Ramos (cell line): Measurements from ENCODE around the gene LRRC32.
"Not testable (repeated sequence)": the region's sequence is repeated elsewhere in the genome, so short reads cannot be mapped to it uniquely, and the experiment has no call there.

Experiments
- in situ Hi-C: fragments of 300-500 bp; cut with MboI; formaldehyde crosslinking; loops from one replicate; pipeline ENCODE4 v1.14.3; 2022; ENCODE audit warnings: low sequenced_read_pairs; ENCODE audit not compliant: unreplicated experiment

The LRRC32 gene

DNA sequence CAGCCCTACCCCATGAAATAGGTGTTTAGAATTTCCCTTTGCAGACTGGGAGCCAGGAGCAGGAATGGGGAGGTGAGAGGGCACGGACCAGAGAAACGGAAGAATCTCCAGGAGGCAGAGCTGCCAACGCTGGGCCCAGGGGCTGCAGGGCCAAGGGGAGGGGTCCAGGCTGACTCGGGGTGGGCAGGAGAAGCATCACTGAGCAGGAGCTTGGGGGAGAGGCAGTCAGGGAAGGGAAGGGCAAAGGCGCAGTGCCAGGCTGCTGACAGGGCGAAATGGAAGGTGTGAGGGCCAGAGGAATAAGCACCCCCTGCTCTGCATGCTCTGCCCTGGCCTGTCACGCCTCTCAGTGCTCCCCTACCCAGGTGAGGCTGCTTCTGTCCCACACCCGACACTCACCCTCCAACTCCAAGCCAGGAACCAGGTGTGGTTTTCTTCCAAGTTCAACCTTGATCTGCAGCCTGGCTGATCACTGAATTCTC is 14.5 kb downstream of the LRRC32 start:
- in situ Hi-C loops = no loop called here

DNA sequence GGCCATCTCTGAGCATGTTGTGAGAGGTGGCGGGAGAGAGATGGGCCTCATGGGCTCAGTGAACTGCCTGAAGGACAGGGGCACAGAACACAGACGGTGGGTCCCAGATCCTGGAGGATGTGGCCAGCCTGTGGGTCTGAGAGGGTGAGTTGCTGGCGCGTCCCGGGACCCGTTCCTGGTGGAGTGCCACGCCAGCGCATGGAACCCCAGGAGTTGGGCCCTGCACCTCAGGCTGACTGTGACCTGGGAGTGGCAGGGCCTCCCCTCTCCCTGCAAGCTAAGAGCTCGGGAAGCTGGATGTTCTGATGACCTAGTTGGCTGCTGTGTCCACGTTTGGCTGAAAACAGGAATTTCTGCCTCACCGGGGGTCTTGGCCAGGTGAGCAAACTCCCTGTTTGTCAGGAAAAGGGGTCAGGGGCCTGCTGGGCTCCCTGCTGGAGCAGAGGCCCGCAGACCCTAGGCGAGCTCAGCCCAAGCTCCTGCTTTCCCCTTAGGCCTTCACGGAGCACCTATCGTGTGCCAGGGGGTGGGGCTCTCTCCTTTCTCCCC is 15.0 kb downstream of the LRRC32 start:
- in situ Hi-C loops = no loop called here

DNA sequence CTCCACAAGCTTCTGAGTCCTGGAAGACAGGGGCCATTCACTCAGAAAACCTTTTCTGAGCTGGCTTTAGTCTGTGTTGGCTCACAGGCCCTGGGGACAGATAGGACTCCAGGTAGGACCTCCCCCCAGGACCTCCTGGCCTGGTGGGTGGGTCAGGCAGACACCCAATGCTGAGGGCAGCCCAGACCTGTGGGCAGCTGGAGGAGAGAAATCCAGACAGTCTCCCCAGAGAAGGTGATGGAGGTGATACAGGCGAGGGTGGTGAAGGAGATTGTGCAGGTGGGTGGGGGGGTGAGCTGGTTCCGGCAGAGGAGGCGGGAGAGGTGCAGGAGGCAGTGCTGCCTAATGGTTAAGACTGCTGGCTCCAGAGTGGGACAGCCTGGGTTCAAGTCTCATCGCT is 15.6 kb downstream of the LRRC32 start:
- in situ Hi-C loops = no loop called here

DNA sequence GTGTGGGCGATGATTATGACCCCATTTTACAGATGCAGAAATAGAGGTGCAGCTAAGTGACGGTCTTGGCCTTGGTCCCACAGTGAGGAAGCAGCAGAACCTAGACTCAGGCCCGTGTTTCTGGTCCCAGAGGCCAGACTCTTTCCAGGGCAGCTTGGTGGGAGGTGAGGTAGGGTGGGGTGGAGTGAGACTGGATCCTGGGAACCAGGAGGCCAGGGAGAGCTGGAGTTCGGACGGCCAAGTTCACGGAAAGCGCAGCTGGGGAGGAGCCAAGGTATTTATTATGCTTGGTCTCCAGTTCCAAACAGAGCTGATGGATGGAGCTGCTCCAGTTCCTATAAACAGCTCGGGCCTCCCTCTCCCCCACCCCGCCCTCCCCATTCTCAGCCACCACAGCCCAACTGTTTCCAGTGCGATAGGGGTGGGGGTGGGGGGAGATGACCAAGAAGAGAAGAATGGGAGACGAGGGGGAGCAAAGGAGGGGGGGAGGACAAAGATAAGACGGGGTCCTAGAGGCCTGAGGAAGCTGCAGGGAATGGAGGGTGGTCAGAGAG is 16.2 kb downstream of the LRRC32 start:
- in situ Hi-C loops = no loop called here

DNA sequence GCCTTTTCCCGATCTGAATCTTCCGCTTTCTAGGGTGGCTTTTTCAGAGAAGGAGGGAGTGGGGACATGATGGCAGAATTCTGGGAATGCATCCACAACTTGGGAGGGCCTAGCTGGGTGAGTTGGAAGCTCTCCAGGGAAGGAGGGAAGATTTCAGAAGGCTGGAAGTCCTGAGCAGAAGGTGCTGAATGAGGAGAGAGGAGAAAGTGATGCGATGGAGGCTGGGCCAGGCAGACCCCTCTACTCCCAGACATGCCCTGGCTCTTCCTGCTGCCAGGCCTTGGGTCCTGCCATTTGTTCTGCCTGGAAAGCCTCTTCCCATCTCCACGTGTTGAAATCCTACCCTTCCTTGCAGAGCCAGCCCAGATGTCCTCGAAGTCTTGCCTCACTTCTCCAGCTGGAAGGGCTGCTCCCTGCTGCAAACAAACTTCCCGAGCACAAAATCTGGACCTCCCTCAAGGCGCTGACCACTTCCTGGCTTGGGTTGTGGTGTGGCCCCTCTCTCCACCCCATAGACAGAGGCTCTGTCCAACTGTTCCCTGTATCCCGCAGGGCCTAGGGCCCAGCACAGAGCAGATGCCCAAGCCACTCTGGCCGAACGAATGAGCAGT is 16.8 kb downstream of the LRRC32 start:
- in situ Hi-C loops = no loop called here

DNA sequence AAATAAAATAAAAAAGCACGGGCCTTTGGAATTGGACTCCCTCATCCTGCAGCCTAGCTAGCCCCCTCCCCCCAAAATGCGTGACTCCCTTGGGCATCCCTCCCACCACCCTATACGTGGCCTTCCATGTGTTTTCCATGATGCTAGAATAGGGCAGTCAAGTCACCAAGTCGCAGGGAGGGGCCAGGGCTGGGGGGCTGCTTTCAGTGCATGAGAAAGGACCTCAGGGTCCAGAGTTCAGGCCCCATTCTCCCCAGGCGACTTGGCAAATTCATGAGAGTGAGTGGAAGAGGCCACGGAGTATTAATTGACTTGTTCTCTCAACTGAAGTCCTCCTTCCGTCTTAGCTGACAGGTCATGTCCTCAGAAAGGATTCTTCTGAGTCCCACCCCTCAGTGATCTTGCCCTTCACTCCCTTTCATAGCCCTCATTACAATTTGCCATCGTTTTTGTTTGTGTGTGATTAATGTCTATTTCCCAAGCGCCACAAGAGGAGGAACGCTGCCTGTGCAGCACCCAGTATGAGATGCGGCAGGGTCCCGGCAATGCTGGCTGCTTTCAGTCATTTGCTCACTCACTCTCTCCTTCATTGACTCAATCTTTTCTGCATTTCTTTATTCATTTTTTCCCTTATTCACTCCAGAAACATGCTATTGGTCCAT is 17.4 kb downstream of the LRRC32 start:
- in situ Hi-C loops = no loop called here

DNA sequence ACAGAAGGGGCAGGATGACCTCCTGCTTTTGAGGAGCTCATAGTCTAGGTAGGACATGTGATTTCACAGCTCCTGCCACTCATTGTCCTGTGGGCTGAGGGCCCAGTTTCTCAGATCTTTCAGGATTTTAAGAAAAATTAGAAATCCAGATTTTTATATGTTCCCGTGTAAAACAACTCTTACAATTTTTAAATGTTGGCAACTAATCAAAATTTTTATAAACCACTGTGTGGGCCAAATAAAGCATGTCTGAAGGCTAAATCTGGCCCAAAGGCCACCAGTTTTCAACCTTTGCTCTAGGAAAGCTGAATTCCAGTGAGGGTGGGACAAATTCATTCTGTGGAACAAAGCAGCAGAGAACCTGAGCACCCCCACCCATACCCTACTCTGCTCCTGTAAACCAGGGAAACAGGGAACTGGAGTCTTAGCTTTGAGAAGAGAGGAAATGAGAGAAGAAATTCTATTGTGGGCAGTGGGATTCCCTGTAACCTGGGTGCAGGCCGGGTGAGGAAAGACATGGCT is 20.6 kb downstream of the LRRC32 start:
- in situ Hi-C loops = no loop called here

DNA sequence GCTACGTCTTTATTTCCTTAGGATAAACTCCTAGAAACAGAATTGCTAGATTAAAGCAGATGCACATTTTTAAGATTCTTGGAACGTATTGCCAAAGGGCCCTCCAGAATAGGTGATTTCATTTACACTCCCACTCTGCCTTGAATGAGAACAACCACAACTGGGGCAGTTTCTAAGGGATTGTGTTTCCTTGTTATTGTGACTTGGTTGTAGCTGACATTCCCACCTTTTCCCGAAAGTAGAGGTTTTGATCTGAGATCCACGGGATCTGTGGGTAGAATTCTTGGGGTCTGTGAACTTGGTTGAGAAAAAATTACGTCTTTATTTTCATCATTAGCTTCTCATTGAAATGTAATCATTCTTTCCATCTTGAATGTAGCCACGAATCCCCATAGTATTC is 21.5 kb downstream of the LRRC32 start:
- in situ Hi-C loops = no loop called here

DNA sequence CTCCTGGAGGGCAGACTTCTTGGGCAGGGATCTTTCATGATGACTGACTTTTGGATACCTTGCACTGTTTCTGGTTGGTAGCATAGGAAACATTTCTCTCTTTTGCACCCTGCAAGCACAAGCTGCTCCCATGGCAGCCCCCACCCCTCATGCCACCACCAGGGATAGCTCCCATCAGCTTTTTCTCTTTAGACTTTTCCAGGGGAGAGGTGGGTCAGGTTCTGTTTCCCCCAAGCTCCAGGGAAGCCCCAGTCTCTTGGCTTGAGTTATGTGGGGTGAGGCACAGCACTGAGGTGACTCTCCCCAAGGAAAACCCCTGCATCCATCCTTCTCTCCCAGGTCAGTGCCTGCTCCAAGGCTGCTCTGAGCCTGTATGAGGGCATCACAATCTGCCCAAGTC is 22.5 kb downstream of the LRRC32 start:
- in situ Hi-C loops = no loop called here

DNA sequence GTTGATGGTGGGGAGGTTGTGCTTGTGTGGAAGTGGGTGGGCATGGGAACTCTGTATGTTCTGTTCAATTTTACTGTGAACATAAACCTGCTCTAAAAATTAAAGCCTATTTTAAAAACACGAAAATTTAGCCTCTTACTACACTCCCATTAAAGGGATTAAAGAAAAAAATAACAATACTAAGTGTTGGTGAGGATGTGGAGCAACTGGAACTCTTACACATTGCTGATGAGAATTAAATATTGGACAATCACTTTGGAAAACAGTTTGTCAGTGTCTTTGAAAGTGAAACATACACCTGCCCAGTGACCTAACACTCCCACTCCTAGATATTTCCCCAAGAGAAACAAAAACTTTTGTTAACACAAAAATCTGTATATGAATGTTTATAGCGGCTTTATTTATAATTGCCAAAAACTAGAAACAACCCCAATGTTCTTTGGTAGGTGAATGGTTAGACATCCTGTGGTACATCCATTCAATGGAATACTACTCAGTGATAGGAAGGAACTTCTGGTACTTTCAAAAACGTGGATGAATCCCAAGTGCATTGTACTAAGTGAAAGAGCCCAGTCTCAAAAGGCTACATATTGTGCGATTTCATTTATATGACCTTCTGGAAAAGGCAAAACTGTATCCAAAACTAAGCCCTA is 23.5 kb downstream of the LRRC32 start:
- in situ Hi-C loops = no loop called here

DNA sequence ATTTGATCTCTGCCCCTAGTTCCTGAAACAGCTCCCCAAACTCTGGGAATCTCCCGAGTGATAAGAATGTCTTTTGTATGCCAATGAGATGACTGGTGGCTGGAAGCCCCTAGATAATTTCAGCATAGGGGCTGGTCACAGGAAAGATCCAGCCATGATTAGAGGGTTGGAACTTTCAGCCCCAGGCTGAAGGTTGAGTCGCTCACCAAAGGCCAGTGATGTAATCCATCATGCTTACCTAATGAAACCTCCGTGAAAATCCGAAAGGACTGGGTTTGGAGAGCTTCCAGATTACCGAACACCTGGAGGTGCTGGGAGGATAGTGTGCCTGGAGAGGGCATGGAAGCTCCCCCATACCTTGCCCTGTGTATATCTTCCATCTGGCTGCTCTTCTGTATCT is 26.0 kb downstream of the LRRC32 start:
- in situ Hi-C loops = no loop called here

DNA sequence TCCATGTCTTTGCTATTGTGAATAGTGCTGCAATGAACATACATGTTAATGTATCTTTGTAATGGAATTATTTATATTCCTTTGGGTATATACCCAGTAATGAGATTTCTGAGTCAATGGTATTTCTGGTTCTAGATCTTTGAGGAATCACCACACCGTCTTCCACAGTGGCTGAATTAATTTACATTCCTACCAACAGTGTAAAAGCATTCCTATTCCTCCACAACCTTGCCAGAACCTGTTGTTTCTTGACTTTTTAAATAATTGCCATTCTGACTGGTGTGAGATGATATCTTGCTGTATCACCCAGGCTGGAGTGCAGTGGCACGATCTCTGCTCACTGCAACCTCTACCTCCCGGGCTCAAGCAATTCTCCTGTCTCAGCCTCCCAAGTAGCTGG is 26.8 kb downstream of the LRRC32 start:
- in situ Hi-C loops = not testable (repeated sequence)

DNA sequence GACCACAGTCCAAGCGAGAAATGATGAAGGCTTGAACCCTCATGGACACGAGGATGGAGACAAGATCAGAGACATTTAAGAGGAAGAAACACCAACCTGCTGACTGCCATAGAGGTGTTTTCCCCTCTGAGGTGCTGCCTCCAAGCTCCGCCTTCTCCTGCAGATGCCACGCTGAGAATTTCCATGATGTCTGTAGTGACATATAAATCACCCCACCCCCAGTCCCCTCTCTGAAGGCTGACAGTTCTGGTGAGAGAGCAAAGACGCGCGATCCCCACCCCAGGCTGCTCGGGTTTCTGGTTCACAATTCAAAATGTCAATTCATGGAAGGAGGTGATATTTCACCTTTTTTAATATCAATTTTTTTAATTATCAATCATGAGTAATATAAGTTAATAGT is 28.2 kb downstream of the LRRC32 start:
- in situ Hi-C loops = no loop called here

DNA sequence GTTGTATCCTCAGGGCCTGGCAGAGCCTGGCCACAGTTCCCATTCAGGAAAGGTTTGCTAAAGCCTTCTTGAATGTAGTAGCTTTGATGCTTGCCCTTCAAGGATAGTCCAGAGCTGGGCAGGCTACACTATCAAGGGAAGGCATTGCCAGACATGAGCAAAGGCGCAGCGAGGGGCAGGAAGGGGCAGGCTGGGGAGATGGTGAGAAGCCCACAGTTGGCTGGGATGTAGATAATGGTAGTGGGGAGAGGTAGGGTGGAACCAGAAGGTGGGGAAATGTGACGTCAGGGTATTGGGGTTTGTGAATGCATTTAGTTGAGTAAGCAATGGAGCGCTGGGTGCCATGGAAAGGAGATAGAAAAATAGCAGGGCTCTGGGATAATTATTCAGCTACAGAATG is 28.6 kb downstream of the LRRC32 start:
- in situ Hi-C loops = no loop called here

DNA sequence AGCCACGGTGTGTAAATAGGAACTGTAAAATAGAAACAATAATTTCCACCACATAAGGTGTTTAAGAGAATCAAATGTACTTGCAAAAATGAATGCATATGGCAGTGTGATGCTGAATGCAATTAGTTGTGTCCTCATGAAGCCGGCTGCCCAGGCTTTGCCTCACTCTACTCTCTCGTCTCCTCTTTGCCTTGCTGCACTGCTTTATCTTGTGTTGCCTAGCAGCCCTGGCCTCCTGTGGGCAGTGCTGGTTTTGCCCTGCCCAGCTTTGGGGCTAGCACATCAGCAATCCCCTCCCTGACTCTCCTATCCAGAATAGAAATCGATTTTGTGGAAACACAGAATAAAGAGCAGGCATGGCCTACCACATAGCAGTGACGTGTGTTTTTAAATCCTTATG is 30.0 kb downstream of the LRRC32 start:
- in situ Hi-C loops = no loop called here

DNA sequence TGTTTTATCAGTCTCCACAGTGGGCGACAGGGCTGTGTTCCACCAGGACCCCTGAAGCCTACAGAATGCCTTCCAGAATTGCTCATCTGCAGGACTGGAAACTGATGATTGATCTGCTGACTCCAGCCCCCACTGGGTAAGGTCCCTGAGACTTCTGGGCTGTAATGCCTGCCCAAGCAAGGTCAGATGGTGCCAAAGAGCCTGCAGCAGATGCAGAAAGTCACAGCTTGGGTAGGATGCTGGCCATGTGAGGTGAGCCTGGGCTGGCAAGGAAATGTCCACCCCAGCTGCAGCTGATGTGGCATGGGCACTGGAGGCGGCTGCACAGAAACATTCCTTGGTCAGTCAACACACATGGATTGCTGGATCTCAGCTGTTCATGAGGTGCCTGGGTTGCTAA is 30.9 kb downstream of the LRRC32 start:
- in situ Hi-C loops = no loop called here

DNA sequence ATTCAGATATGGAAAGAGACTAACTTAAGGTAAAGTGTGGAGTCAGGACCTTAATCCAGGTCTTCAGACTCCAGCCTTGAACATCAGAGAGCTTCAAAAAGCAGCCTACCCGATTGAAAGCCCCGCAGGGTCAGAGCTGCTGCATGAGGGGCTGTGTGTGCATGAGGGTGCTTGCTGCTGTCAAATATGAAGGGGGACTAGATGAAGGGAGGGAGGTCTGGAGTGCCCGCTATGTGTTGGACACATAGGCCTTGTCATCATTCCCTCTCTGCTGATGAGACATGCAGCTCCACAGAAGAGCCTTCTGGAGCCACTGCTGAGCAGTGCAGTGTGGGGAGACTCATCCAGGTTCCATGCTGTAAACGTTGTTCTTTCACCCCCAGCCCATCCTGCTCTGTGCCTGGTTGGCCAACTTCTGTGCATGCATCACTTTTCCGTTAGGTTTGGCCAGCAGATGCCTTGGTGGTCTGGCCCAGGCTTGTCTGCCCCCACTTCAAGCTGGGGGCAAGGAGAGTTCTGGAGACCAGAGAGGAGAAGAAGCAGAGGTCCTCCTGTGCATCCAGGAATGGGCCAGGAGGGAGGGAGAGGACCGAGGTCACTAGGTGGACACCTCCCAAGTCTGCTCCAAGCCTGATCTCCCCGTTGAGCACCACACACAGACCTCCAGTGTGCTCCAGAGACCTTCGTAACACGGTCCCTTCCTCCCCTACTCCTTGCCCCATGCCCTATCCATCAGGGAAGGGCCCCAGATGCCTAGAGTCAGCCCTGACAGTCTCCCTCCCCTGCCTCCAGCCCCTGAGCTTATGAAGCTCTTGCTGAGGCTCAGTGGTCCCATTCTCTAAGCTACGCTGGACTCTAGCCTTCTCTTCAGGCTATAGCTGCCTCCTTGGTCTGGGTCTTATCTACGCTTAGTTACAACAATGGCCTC is 32.0 kb downstream of the LRRC32 start:
- in situ Hi-C loops = no loop called here

DNA sequence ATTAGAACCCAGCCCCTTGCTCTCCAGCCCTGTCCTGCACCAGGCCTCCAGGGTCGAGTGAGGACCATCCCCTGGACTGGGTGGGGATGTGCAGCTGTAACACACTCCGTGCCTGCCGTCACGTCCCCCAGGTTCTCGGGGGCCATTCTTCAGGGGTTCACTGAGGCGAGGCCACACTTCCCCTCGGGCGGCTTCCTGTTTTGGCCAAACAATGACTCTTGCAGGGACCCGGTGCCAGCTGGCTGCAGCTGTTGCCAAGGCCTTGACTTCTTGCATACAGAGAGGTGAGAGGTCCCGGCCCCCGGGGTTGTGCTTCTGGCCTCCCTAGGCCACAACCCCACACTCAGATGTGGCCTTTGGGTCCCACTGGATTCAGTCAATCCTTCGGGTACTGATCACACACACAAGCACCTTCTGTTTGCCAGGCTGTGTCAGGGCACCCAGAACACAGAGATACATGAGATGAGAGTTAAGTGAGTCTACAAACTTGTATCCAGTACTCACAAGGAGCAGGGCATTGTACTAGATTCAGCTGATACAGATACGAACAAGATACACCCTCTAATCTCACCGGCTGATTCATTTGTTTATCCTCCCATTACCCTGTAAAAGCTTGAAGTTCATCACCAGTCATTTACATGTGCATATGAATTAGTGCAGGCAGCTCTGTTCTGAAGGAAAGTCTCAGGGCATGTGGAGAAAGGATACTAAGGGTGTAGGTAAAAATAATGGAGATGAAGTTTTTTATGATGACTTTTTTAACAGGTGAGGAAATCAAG is 32.9 kb downstream of the LRRC32 start:
- in situ Hi-C loops = no loop called here

DNA sequence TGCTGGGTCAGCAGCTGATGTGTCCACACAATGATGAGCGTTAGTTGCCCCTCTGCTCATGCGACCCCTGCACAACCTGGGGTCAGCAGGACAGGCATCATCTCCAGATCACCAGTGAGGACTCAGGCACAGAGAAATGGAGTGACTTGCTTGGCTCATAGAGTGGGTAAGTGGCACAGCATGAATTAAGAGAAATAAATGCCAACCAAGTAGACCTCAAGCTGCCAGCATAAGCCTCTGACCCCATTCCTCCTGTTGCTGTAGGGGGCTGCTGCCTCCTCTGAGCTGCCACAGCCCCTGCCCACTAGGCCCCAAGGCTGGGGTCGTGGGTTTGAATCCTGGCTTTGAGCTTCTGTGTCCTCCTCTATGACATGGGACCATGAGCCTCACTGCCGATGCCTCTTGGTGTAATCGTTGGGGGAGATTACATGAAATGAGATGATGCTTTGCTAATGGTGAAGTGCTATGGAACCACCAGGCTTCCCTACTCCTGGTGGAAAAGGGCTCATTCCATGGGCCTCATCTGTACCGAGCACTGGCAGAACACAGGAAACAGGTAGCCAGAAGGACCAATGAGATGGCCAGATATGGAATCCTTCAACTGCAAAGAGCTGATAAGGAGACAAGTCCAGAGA is 33.6 kb downstream of the LRRC32 start:
- in situ Hi-C loops = no loop called here
